RWPE2 (cell line): Measurements from ENCODE around the gene SYTL2.

ENCODE experiments used
- ATAC-seq: fragments of 200-7000 bp; cut with Tn5 transposase; 3 replicates; pipeline ENCODE4 v1.9.1; 2021; ENCODE audit warnings: low read depth
- DNase-seq: peaks from one replicate; pipeline ENCODE4 v3.0.0-alpha.2; 2020; ENCODE audit warnings: low spot score
- H3K27ac ChIP-seq: fragments of 450-650 bp; 2 replicates; pipeline ENCODE4 v1.5.1; 2017; ENCODE audit warnings: mild to moderate bottlenecking; ENCODE audit not compliant: poor library complexity, severe bottlenecking
- H3K27me3 ChIP-seq: fragments of 250-450 bp; sonication (Bioruptor Pico); 2 replicates; pipeline ENCODE4 v1.5.1; 2021; ENCODE audit warnings: mild to moderate bottlenecking, moderate library complexity; ENCODE audit not compliant: insufficient read depth, poor library complexity, severe bottlenecking
- H3K36me3 ChIP-seq: fragments of 250-450 bp; sonication (Bioruptor Pico); 2 replicates; pipeline ENCODE4 v1.5.1; 2020; ENCODE audit warnings: low read depth, mild to moderate bottlenecking, moderate library complexity
- H3K4me1 ChIP-seq: fragments of 250-450 bp; sonication (Bioruptor Pico); 2 replicates; pipeline ENCODE4 v1.5.1; 2021; ENCODE audit warnings: mild to moderate bottlenecking, moderate library complexity; ENCODE audit not compliant: insufficient read depth, poor library complexity, severe bottlenecking
- H3K4me3 ChIP-seq: fragments of 250-450 bp; sonication (Bioruptor Pico); 2 replicates; pipeline ENCODE4 v1.5.1; 2021; ENCODE audit warnings: mild to moderate bottlenecking, moderate library complexity; ENCODE audit not compliant: severe bottlenecking
- H3K9me3 ChIP-seq: fragments of 250-450 bp; sonication (Bioruptor Pico); 2 replicates; pipeline ENCODE4 v1.5.1; 2021; ENCODE audit warnings: mild to moderate bottlenecking, moderate library complexity; ENCODE audit not compliant: severe bottlenecking
- TF ChIP-seq, protein P1 (sequence below): fragments of 450-650 bp; IDR thresholded peaks from one replicate; pipeline ENCODE4 v1.5.1; 2017; ENCODE audit warnings: mild to moderate bottlenecking, moderate library complexity; ENCODE audit not compliant: poor library complexity, severe bottlenecking

Gene SYTL2

DNA sequence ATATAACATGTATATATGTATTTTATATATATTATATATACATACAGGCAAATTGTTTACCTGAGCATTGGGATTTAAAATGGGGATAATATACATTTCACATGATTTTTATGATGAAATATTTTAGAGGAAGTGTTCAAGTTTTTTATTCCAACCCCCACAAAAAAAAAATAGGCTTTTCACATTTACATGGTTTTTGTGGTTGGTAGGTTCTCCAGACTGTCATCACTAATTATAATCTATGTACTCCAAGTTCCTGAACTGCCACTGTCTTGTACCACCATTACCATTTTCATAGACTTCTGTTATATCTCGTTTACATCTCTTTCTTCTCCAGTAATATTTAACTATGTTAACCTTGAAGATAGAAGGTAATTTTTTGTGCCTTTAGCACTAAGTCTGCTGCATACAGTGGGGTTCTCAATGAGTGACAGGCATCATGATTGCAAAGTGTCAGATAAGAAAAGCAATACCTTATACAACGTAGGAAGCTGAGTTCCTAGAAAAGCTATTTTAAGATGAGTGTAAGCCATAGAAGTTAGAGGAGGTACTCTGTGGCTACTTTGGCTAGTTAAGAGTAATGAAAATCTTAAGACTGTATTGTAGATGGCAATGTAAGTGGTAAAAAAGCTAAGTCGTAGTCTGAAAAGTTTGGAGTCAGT lies 158.0 kb downstream of the SYTL2 start:
- no peak overlapping the region for H3K27ac ChIP-seq

DNA sequence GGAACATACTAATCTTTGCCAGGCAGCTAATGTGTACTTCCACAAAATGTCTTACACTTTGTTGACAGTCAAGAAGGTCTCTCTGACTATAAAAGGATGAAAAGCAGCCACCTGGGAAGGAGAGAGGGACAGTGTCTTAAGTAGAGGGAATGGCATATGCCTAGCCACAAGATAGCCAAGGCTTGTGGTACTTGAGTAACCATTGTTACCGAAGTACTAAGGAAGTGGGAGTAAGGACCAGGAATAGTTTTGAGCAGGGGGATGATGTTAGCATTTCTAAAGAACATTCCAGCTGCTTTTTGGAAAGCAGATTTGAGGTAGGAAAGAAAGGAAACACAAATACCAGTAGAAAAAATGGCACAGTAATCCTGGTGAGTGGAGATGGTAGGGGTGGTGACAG lies 159.8 kb downstream of the SYTL2 start:
- no peak for ATAC-seq
- TF ChIP-seq, protein P1, sequence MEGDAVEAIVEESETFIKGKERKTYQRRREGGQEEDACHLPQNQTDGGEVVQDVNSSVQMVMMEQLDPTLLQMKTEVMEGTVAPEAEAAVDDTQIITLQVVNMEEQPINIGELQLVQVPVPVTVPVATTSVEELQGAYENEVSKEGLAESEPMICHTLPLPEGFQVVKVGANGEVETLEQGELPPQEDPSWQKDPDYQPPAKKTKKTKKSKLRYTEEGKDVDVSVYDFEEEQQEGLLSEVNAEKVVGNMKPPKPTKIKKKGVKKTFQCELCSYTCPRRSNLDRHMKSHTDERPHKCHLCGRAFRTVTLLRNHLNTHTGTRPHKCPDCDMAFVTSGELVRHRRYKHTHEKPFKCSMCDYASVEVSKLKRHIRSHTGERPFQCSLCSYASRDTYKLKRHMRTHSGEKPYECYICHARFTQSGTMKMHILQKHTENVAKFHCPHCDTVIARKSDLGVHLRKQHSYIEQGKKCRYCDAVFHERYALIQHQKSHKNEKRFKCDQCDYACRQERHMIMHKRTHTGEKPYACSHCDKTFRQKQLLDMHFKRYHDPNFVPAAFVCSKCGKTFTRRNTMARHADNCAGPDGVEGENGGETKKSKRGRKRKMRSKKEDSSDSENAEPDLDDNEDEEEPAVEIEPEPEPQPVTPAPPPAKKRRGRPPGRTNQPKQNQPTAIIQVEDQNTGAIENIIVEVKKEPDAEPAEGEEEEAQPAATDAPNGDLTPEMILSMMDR = no peak
- DNase-seq = no peak
- no peaks in the 10 kb centered on the region for H3K9me3 ChIP-seq
- no peak overlapping the region for H3K4me3 ChIP-seq
- H3K27me3 ChIP-seq = no peaks in the 10 kb centered on the region
- H3K36me3 ChIP-seq = peaks cover 42% of the 10 kb centered on the region
- H3K4me1 ChIP-seq = peaks cover 2% of the 10 kb centered on the region
- no peak overlapping the region for H3K27ac ChIP-seq

More for the DNA sequence above, 158.0 kb downstream of the SYTL2 start:
- Histone ChIP-seq H3K36me3 (peaks cover 60% of the 10 kb centered on the region), H3K9me3 (no peaks in the 10 kb centered on the region), H3K4me1 (peaks cover 2% of the 10 kb centered on the region), H3K4me3 (no peak overlapping the region), H3K27me3 (no peaks in the 10 kb centered on the region)
- DNase-seq (no peak), ATAC-seq (no peak)
- TF ChIP-seq, protein P1 = no peak

DNA sequence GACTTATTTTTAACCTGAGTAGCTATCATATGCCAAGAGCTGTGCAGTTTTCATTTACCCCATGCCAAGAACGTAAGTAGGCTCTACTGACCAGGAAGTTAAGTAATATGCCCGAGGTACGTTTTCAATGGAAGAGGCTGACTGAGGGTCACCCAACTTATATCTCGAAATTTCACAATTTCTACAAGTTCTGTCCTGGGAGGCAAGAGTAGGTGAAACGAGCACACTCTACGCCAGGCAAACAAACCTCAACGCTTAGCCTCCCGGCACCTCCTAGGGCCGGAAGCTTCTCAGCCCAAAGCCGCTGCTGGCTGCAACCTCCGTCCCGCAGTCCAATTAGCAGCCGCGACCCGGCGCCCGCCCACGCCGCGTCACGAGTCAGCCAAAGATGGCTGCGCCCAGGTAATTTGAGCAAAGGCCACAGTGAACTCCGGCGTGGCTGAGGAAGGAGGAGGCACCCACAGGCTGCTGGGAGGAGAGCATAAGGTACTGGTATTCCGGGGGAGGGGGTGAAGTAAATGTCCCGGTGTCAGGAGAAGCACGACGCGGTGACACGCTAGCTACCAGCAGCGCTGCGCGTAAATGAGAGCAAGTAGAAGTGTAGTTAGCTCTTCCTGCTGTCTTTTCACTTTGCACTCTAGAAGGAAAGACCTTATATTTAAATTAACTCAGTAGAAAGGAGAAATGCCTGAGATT lies 163.2 kb downstream of the SYTL2 start, which contains the start of gene TMEM126A:
TMEM126A (plus strand) TSS at position 364 of the 696 bp plus-strand sequence. CDS start 2,289 bp downstream, outside the sequence.
- H3K4me1 ChIP-seq = peaks cover 2% of the 10 kb centered on the region
- H3K27me3 ChIP-seq = no peaks in the 10 kb centered on the region
- peak within 1 kb of the TSS; percentile 42 for H3K4me3 ChIP-seq
- DNase-seq = peak; percentile 79
- TF ChIP-seq, protein P1 = no peak
- H3K27ac ChIP-seq = peak within 1 kb of the TSS; percentile 39
- peaks cover 15% of the 10 kb centered on the region for H3K36me3 ChIP-seq
- H3K9me3 ChIP-seq = no peaks in the 10 kb centered on the region
- ATAC-seq = peak; percentile 96

GRCh38 chr11:85647078-85647477 lies 163.9 kb downstream of the SYTL2 start:
- ATAC-seq (peak; percentile 13; the same call in 2 of the 3 replicates), DNase-seq (no peak)
- Histone ChIP-seq H3K4me3 (peak overlapping the region; percentile 42), H3K4me1 (peaks cover 2% of the 10 kb centered on the region), H3K27ac (peak overlapping the region; percentile 39), H3K36me3 (peaks cover 15% of the 10 kb centered on the region), H3K27me3 (no peaks in the 10 kb centered on the region), H3K9me3 (no peaks in the 10 kb centered on the region)
- TF ChIP-seq, protein P1 = no peak
